ENCODE measurements around the gene FAM174C. TPM values are rescaled to one million over a fixed set of nuclear protein-coding genes. Genes with fewer than 3 reads are reported as not detected.

Gene FAM174C
- total and polyA plus RNA-seq, 10 donors: 35.8 to 134 (median 46.6) TPM

GRCh38 chr19:1281569-1282287 is 6.4 kb downstream of the FAM174C start:
- Histone ChIP-seq H3K4me1 (peaks cover 9 to 61% (median 32%) of the 10 kb centered on the region in 6 donors), H3K27me3 (replicated peaks in 1 of 7) (peaks cover 0 to 40% (median 34%) of the 10 kb centered on the region in 7 donors), H3K9me3 (no peaks in the 10 kb centered on the region), H3K27ac (no peak overlapping the region), H3K4me3 (no peak overlapping the region), H3K36me3 (peaks cover 0 to 40% (median 21%) of the 10 kb centered on the region in 6 donors)
- TF ChIP-seq POLR2AphosphoS5 (IDR thresholded peaks at IDR 0.05) (no peak), POLR2A (IDR thresholded peaks at IDR 0.05) (no peak), CTCF (IDR thresholded peaks at IDR 0.05 in 8 of 11, conservative IDR thresholded peaks at IDR 0.05 in 3 of 11) (no peak)
- DNase-seq: no peak
- 64 to 77% (median 70%) methylated on average over 8 to 15 of the region's 15 CpGs for WGBS, 5 donors
- intact Hi-C loops (cut with DNase I; ENCODE audit: low total_unique reads): loop anchor here (10.0 kb wide), 1 partner anchor 93 kb away; no protein-coding TSS in a partner anchor

GRCh38 chr19:1282588-1283206 is 7.4 kb downstream of the FAM174C start:
- Histone ChIP-seq H3K27me3 (replicated peaks in 1 of 7) (peaks cover 0 to 50% (median 44%) of the 10 kb centered on the region in 7 donors), H3K36me3 (peaks cover 0 to 31% (median 18%) of the 10 kb centered on the region in 6 donors), H3K9me3 (no peaks in the 10 kb centered on the region), H3K27ac (no peak overlapping the region), H3K4me3 (no peak overlapping the region), H3K4me1 (peaks cover 4 to 61% (median 35%) of the 10 kb centered on the region in 6 donors)
- no peak for DNase-seq
- TF ChIP-seq CTCF (IDR thresholded peaks at IDR 0.05 in 8 of 11, conservative IDR thresholded peaks at IDR 0.05 in 3 of 11): no peak
- TF ChIP-seq POLR2A (IDR thresholded peaks at IDR 0.05): no peak
- no peak for TF ChIP-seq POLR2AphosphoS5 (IDR thresholded peaks at IDR 0.05)
- intact Hi-C loops (cut with DNase I; ENCODE audit: low total_unique reads): loop anchor here (10.0 kb wide), 1 partner anchor 92 kb away; no protein-coding TSS in a partner anchor
- 67 to 83% (median 80%) methylated on average over 17 to 18 of the region's 18 CpGs for WGBS, 5 donors

GRCh38 chr19:1283207-1283916 is 8.0 kb downstream of the FAM174C start:
- Histone ChIP-seq H3K27ac (no peak overlapping the region), H3K27me3 (replicated peaks in 1 of 7) (peaks cover 0 to 57% (median 50%) of the 10 kb centered on the region in 7 donors), H3K4me3 (no peak overlapping the region), H3K4me1 (peaks cover 4 to 59% (median 37%) of the 10 kb centered on the region in 6 donors), H3K36me3 (peaks cover 0 to 24% (median 15%) of the 10 kb centered on the region in 6 donors), H3K9me3 (no peaks in the 10 kb centered on the region)
- TF ChIP-seq CTCF (IDR thresholded peaks at IDR 0.05 in 8 of 11, conservative IDR thresholded peaks at IDR 0.05 in 3 of 11) (no peak), POLR2A (IDR thresholded peaks at IDR 0.05) (no peak), POLR2AphosphoS5 (IDR thresholded peaks at IDR 0.05) (no peak)
- intact Hi-C loops (cut with DNase I; ENCODE audit: low total_unique reads): loop anchor here (10.0 kb wide), 1 partner anchor 91 kb away; no protein-coding TSS in a partner anchor
- WGBS, 5 donors: 46 to 76% (median 67%) methylated on average over 13 to 29 of the region's 29 CpGs
- no peak for DNase-seq

All from spleen (tissue), 11 donors.